ENCODE measurements around the gene FLT4. TPM values are rescaled to one million over a fixed set of nuclear protein-coding genes. Genes with fewer than 3 reads are reported as not detected.

The FLT4 gene
- total RNA-seq, 1 donor from 2014 or later: 3.8 TPM

DNA sequence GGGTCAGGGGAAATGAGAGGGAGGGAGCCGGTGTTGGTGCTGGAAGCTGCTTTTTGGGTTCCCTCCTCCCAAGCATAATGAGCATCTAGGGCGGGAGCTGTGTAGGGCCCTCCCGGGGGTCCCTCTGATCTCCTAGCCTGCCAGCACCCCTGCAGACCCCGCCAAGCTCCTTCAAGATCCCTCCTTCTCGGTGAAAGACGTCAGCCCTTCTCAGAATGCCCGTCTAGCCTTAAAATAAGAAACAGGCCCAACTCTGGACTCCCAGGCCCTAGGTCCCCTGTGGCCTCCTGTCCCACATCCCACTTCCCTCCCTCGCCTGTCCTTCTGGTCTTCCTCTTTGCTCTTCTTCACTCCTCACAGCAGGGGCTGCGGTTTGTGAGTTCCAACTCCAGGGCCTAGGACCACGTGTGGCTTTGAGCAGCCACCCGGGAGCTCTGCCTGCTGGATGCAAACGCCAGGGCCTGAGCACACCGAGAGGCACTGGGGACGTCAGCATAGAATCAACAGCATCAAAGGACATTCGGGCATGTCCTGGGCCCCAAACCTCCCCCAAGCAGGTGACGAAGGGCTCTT, 49.3 kb downstream of the FLT4 start:
- DNase-seq (ENCODE audit: low read depth): no peak
- no peak overlapping the region for H3K4me3 ChIP-seq (ENCODE audit: low read depth, low read length)

DNA sequence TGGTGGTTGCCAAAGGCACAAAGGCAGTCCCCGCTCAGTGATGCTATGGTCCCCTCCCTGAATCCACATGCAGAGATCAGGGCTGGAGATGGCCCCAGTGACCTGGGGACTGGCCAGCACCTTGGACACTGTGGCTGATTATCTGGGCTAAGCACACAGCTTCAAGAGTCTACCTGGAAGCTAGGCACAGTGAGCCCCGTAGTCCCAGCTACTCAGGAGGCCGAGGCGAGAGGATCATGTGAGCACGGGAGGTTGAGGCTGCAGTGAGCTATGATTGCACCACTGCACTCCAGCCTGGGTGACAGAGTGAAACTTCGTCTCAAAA, 49.8 kb downstream of the FLT4 start:
- DNase-seq (ENCODE audit: low read depth): no peak
- no peak overlapping the region for H3K4me3 ChIP-seq (ENCODE audit: low read depth, low read length)
- TF ChIP-seq CTCF (conservative IDR thresholded peaks at IDR 0.05; ENCODE audit: low read depth, low read length): no peak

More for the DNA sequence above, 49.3 kb downstream of the FLT4 start:
- no peak for TF ChIP-seq CTCF (conservative IDR thresholded peaks at IDR 0.05; ENCODE audit: low read depth, low read length)

GRCh38 chr5:180598797-180599589, 50.4 kb downstream of the FLT4 start:
- no peak for TF ChIP-seq CTCF (conservative IDR thresholded peaks at IDR 0.05; ENCODE audit: low read depth, low read length)
- H3K4me3 ChIP-seq (ENCODE audit: low read depth, low read length): no peak overlapping the region
- no peak for DNase-seq (ENCODE audit: low read depth)

DNA sequence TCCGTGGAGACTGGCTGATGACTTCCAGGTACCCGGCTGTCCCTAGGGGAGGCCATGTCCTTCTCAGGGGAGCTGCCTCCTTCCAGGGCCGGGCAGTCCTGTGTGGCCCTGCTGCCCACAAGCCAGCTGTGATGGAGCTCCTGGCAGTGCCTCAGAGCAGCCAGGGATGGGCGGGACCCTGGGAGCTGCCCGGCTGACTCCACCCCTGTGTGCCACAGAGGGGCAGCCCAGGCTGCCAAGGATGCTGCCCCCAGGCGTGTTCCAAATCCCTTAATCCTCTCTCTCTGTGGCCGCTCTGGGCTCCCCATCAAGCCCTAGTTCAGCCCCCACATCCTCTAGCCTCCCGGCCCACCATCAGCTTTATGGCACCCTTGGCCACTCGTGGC, 51.1 kb downstream of the FLT4 start:
- TF ChIP-seq CTCF (conservative IDR thresholded peaks at IDR 0.05; ENCODE audit: low read depth, low read length): no peak
- no peak for DNase-seq (ENCODE audit: low read depth)
- H3K4me3 ChIP-seq (ENCODE audit: low read depth, low read length): no peak overlapping the region

DNA sequence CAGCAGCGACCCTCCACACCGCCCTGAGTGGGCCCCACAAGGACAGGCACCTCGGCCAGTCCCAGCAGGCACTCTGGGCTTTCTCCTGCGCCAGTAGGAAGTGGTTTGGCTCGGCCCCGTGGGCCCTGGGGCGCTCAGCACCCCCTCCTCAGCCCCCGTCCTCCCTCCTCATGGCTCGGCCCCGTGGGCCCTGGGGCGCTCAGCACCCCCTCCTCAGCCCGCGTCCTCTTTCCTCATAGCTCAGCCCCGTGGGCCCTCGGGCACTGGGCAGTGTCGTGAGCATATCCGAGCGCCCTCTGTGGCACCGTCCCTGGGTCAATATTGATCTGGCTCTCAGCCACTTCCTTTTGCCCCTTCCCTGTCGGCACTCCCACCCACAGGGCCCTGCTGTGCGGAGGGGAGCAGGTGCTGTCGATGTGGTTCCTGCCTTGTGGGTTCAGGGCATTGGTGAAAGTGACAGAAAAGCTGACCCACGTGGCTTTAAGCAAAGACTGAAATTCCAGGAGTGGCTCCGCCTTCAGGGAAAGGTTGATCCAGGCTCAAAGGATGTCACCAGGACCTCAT, 52.6 kb downstream of the FLT4 start:
- no peak for TF ChIP-seq CTCF (conservative IDR thresholded peaks at IDR 0.05; ENCODE audit: low read depth, low read length)
- no peak overlapping the region for H3K4me3 ChIP-seq (ENCODE audit: low read depth, low read length)
- DNase-seq (ENCODE audit: low read depth): no peak

DNA sequence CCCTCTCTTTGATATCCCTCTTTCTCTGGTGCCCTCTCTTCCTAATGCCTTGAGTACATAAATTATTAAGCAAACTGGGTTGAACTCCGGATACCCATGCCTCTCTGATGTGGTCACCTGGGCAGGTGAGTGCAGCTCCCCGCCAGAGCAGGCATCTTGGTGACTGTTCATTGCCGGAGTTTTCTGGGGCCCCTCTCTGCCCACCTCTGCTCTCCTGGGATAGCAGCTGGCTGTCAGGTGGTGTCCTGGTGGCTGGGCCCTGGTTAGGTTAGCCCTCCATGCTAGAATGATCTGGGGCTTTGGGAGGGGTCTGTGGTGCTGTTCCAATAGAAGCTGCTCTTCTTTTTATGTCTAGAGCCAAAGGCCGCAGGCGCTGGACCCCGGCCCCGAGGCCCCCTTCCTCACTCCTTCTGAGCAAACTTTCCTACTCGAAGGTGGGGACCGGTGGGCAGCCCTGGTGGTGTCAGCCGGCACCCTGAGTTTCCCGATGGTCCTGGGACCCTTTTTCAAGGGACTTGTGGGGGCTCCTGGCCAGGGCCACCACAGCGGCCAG, 53.2 kb downstream of the FLT4 start:
- TF ChIP-seq CTCF (conservative IDR thresholded peaks at IDR 0.05; ENCODE audit: low read depth, low read length): no peak
- no peak overlapping the region for H3K4me3 ChIP-seq (ENCODE audit: low read depth, low read length)
- DNase-seq (ENCODE audit: low read depth): no peak

Data from epithelial cell of proximal tubule (primary cell).